Activated T-cell treated with anti-CD3 and anti-CD28 coated beads for 1 hour (primary cell): ENCODE results near the gene MAS1.
"Not testable (repeated sequence)": the region's sequence is repeated elsewhere in the genome, so short reads cannot be mapped to it uniquely, and the experiment has no call there.

Source experiments
- DNase-seq: peaks from one replicate; pipeline ENCODE4 v3.0.0-alpha.2; 2020; ENCODE audit warnings: low read depth

MAS1 gene

GRCh38 chr6:159890792-159891191 lies at the start of gene MAS1:
MAS1 (plus strand) TSS chr6:159890988; CDS start chr6:159906956, 15,968 bp downstream.
- no peak for DNase-seq

- no peak for DNase-seq
These were observed 48.8 kb upstream of the MAS1 start for GRCh38 chr6:159842035-159842434.

GRCh38 chr6:159844737-159845645 lies 45.8 kb upstream of the MAS1 start:
- no peak for DNase-seq

GRCh38 chr6:159848552-159848951 lies 42.2 kb upstream of the MAS1 start:
- not testable (repeated sequence) for DNase-seq

- DNase-seq, result not testable (repeated sequence)
These were observed 40.9 kb upstream of the MAS1 start for GRCh38 chr6:159849851-159850250.

- no peak for DNase-seq
These were observed 37.9 kb upstream of the MAS1 start for GRCh38 chr6:159852877-159853276.

- no peak for DNase-seq
These were observed 37.0 kb upstream of the MAS1 start for GRCh38 chr6:159853754-159854153.

GRCh38 chr6:159854959-159855358 lies 35.8 kb upstream of the MAS1 start:
- DNase-seq, result no peak

- no peak for DNase-seq
These were observed 32.5 kb upstream of the MAS1 start for GRCh38 chr6:159858259-159858658.

- no peak for DNase-seq
These were observed 30.3 kb upstream of the MAS1 start for GRCh38 chr6:159860482-159860881.

GRCh38 chr6:159862103-159862502 lies 28.7 kb upstream of the MAS1 start:
- no peak for DNase-seq

GRCh38 chr6:159863341-159863740 lies 27.4 kb upstream of the MAS1 start:
- not testable (repeated sequence) for DNase-seq

GRCh38 chr6:159865226-159865920 lies 25.4 kb upstream of the MAS1 start:
- no peak for DNase-seq

GRCh38 chr6:159866286-159867247 lies 24.2 kb upstream of the MAS1 start:
- no peak for DNase-seq

- no peak for DNase-seq
These were observed 19.5 kb upstream of the MAS1 start for GRCh38 chr6:159871241-159871640.

GRCh38 chr6:159871906-159872305 lies 18.9 kb upstream of the MAS1 start:
- no peak for DNase-seq

GRCh38 chr6:159874435-159874834 lies 16.4 kb upstream of the MAS1 start:
- no peak for DNase-seq

GRCh38 chr6:159875194-159875593 lies 15.6 kb upstream of the MAS1 start:
- DNase-seq, result no peak

GRCh38 chr6:159876242-159876641 lies 14.5 kb upstream of the MAS1 start:
- DNase-seq, result no peak

- no peak for DNase-seq
These were observed 13.5 kb upstream of the MAS1 start for GRCh38 chr6:159877256-159877808.

GRCh38 chr6:159878341-159878740 lies 12.4 kb upstream of the MAS1 start:
- no peak for DNase-seq

- no peak for DNase-seq
These were observed 10.9 kb upstream of the MAS1 start for GRCh38 chr6:159879856-159880255.
